ENCODE measurements around the gene KRT86.

KRT86 gene

GRCh38 chr12:52355176-52355575 is 80.7 kb downstream of the KRT86 start:
- no peak for DNase-seq (ENCODE audit: low spot score)

GRCh38 chr12:52356031-52356761 is 81.8 kb downstream of the KRT86 start:
- DNase-seq (ENCODE audit: low spot score) = no peak

DNA sequence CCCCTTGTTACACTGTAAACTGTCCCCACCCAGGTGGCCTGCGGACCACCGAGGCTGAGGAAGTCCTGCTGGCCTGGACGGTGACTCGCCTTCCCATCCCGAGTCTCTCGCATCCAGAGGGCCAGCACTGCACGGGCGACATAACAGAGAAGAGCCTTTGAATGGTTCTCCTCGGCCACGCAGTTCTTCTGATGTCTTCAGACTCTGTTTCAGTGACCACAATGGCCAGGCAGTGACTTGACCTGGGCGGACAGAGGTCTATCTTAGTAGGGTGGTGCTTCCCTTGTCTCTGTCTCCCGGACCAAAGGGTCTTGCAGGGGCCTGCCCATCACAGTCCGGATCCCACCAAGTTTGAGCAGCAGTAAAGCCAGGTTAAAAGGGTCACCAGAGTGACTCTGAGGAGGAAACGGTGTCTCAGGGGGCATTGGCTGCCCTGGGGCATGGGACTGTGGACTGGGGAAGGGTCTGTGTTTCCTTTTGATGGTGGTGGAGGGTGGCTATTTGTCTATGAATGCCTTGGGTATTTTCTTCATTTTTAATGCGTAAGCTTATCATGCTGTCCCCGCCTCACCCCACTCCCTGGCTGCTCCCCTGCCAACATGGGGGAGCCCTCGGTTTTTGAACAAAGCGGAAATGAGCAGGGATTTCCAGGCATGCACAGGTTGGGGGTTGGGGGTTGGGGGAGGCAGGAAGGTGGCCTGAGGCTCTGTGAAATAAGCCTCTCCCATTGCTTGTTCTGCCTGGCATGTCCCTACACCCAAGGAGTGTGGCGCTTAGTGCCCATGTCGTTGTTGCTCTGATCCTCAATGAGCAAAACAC is 82.5 kb downstream of the KRT86 start:
- DNase-seq (ENCODE audit: low spot score) = no peak
